Lower leg skin (tissue), 3 donors: Measurements from ENCODE around the gene SPG11.

ENCODE experiments used
- CTCF ChIP-seq, 3 donors: fragments of 450-650 bp; IDR thresholded peaks; one replicate each; pipeline ENCODE4 v1.5.1; 2016; ENCODE audit warnings: antibody characterized with exemption in 3 of 3, mild to moderate bottlenecking in 3 of 3, moderate library complexity in 2 of 3
- POLR2A ChIP-seq, 2 donors: fragments of 450-650 bp; IDR thresholded peaks; one replicate each; pipeline ENCODE4 v1.6.1; 2016 to 2017; ENCODE audit warnings: antibody characterized with exemption in 2 of 2, mild to moderate bottlenecking in 1 of 2, moderate library complexity in 1 of 2

- TF ChIP-seq CTCF (IDR thresholded peaks at IDR 0.05) (no peak), POLR2A (IDR thresholded peaks at IDR 0.05) (no peak)
Measured at GRCh38 chr15:44584162-44584749, 79.2 kb downstream of the SPG11 start.
